Stimulated activated CD8-positive, alpha-beta memory T cell treated with anti-CD3 and anti-CD28 coated beads, Interleukin-15, amount 100 ng/mL, for 48 hours (primary cell): ENCODE measurements around the gene KCTD17.
A peak's percentile ranks its signal among the peaks of the same experiment; 100 is the strongest.

Source experiments
- DNase-seq, 2 donors: peaks; one replicate each; pipeline ENCODE4 v3.0.0-alpha.2; 2020; ENCODE audit warnings: low read depth in 2 of 2

KCTD17 gene

GRCh38 chr22:37020192-37020479, 31.4 kb upstream of the KCTD17 start:
- DNase-seq, result no peak

DNA sequence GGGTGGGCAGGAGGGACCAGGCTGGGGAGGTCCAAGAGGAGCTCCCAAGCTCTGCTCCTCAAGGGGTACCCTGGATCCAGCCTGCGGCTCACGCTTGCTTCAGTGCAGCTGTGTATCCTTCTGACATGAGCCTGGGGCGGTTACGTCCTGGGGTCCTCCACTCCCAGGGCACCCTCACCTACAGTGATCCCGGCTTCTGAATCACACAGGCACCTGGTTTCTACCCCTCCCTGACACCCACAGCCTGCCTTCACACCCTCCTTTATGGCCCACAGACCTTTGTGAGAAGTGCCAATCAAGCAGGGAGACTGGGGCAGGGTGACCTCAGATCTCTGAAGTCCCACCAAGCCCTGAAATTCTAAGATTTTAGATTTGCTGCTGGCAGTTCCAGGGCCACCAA, 30.5 kb upstream of the KCTD17 start:
- no peak for DNase-seq

DNA sequence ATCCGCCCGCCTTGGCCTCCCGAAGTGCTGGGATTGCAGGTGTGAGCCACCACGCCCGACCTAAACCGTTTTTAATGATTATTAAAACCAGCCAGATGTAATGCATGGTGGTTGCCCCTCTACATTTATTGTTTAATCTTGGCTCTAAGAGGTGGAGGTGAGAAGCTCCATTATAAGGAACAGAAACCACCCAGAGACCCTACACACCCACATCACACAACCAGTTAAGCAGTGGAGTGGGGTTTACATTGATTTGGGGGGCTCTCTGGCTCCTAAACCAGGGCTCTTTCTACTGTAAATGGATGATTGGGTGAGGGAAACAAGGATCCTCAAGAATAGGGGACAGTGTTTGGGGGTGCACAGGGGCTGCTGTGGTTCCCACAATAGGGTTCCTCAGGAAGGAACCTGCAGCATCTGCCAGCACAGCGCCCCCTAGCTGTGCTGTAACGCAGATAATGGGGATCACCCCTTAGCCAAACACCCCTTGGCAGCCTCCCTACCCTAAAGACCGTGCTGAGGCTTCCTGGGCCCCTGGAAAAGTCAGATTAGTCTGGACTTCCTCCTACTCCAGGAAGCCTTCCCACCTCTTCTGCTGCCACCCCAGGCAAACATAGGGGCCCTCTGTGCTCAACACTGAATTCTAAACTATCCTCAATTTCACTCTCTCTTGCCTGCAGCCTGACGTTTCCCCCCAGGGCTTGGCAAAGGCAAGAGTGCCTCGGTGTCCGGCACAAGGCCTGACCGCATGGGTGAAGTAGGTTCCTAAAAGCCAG, 29.6 kb upstream of the KCTD17 start:
- peak; percentile 38 to 39 for DNase-seq

DNA sequence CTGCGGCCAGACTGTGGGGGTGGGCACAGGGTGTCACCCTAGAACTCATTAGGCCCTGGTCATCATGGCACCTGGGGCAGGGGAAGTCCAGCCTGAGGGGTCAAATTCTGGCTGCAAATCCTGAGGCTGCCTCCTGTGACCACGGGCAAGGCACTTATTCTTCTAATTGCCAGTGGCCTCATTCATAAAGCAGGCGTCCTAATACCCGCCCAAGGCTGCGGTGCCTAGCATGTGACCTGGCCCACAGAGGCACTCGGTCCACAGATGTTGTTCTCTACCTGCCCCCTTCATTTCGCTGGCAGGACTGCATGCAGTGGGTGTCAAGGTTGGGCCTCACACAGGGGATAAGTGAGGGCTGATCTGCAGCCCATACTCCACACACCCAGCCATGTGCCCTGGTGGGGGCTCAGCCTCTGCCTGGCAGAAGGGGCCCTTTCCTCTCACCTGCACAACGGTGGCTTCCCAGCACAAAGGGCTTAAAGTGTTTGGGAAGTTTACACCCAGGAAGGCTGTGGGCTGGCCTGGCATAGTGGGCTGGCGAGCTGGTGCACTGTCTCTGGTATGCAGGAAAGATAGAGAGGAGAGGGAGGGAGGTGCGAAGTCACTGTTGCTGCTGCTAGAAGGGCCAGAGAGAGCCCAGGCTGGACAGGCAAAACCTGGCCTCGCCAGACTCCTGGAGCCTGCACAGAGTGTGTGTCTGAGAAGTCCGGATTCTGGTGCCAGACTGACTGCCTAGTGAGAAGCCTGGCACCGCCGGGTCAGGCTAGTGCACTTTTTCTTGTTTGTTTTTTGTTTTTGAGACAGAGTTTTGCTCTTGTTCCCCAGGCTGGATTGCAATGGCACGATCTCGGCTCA, 28.8 kb upstream of the KCTD17 start:
- no peak for DNase-seq

DNA sequence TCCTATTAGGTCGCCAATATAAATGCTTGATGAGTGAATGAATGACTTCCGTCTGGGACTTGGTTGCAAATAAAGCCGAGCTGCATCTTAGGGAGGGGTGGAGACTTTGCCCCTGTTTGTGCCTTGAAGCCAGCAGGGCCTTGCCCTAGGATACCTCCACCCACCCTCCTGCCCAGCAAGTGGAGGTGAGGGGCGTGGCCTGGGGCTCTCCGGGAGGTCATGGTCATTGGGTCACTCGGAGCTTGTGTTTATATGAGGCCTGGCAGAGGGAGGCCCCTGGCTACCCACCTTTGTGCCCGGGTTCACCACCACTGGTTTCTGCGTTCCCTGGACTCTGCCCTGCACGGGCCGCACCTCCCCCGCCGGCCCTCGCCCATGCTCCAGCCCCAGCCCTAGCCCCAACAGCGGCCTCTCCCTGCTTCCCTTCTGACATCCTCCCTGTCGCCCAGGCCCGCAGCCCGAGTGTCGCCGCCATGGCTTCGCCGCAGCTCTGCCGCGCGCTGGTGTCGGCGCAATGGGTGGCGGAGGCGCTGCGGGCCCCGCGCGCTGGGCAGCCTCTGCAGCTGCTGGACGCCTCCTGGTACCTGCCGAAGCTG, 27.7 kb upstream of the KCTD17 start:
- DNase-seq, result no peak

DNA sequence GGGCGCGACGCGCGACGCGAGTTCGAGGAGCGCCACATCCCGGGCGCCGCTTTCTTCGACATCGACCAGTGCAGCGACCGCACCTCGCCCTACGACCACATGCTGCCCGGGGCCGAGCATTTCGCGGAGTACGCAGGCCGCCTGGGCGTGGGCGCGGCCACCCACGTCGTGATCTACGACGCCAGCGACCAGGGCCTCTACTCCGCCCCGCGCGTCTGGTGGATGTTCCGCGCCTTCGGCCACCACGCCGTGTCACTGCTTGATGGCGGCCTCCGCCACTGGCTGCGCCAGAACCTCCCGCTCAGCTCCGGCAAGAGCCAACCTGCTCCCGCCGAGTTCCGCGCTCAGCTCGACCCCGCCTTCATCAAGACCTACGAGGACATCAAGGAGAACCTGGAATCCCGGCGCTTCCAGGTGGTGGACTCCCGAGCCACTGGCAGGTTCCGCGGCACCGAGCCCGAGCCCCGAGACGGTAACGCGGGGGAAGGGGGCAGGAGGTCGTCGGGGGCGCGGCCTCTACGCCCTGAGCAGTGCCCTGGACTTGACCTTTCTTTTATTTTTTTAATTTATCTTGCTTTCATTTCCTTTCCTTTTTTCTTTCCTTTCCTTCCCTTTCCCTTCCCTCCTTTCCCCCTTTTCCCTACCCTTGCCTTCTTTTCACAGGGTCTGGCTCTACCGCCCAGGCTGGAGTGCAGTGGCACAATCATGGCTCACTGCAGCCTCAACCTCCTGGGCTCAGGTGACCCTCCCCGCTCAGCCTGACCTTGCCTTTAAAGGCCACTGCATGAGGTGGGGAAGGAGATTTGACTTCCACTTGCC, 27.0 kb upstream of the KCTD17 start:
- DNase-seq, result no peak

- DNase-seq, result no peak
Observed at GRCh38 chr22:37025500-37026070, 26.0 kb upstream of the KCTD17 start.

GRCh38 chr22:37026325-37026724, 25.2 kb upstream of the KCTD17 start:
- DNase-seq, result no peak

DNA sequence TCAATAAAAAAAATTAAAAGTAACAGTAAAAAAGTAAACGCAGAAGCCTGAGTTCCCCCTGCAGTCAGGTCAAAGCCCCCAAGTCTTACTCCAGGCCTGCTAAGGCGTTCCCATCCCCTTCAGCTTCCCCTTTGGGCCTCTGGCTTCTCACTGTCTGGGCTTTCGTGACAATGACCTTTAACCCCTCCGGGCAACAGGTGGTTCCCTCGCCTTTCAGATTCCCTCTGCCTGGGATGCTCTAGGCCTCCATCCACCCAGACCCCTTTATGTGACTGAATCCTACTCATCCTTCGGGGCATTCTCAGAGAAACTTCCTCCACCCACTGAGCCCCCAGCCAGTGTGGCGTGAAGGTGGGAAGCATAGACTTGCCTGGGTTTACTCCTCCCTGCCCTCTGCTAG, 24.0 kb upstream of the KCTD17 start:
- DNase-seq, result no peak

- no peak for DNase-seq
Observed at GRCh38 chr22:37028692-37029674, 22.6 kb upstream of the KCTD17 start.

GRCh38 chr22:37030560-37031281, 20.8 kb upstream of the KCTD17 start:
- DNase-seq, result no peak

DNA sequence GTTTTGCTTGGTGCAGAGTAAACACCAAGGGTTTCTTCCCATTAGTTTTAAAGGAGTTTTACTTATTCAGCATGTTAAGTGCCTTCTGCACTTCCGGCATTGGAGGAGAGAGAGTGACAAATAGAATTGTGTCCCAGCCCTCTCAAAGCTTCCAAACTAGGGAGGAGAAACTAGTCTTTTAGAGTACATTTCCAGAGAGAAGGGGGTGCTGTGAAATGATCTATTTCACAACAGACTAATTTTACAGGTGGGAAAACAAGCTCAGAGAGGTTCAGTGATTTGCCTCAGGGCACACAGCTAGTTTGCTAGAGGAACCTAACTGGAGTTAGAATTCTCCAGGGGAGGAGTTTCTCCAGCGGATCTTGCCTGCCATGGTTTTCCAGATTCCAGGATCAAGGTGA, 19.4 kb upstream of the KCTD17 start:
- DNase-seq, result no peak

GRCh38 chr22:37032535-37033460, 18.7 kb upstream of the KCTD17 start:
- no peak for DNase-seq

- DNase-seq, result no peak
Observed at GRCh38 chr22:37033605-37034430, 17.7 kb upstream of the KCTD17 start.

- no peak for DNase-seq
Observed at GRCh38 chr22:37036655-37037377, 14.7 kb upstream of the KCTD17 start.

DNA sequence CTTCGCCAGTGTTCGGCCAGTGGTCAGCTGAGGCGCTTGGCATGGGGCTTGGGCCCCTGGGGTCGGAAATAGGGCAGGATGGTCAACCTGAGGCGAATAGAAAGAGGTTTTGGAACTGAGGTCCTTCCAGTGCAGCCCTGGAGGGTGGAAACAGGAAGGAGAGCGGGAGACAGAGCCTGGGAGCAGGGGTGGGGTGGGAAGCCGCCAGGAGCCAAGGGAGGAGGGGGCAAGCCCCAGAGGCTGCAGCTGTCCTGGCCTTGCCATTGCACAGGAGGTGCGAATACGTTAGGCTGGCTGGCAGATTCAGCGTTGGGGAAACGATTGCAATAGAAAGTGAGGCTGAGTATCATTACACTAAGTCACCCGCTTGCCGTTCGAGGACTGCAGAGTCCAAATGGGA, 13.9 kb upstream of the KCTD17 start:
- DNase-seq, result no peak

GRCh38 chr22:37039466-37039865, 12.1 kb upstream of the KCTD17 start:
- no peak for DNase-seq
